SK-N-SH (cell line): ENCODE results near the gene CNDP2.

Experiments used
- CHD2 ChIP-seq: fragments of 150-350 bp; IDR thresholded peaks from 2 replicates; pipeline ENCODE4 v1.6.1; 2018; ENCODE audit warnings: low read length; ENCODE audit not compliant: partially characterized antibody
- CTCF ChIP-seq: fragments of 200-600 bp; sonication (generic); IDR thresholded peaks from 2 replicates; pipeline ENCODE4 v1.6.1; 2017; ENCODE audit warnings: antibody characterized with exemption, mild to moderate bottlenecking, moderate library complexity
- EP300 ChIP-seq, 2 experiments: IDR thresholded peaks; 2 replicates each; pipeline versions ENCODE4 v1.4.0 to v1.6.1; 2012; ENCODE audit warnings: borderline replicate concordance in 1 of 2, low read depth in 1 of 2, low read length in 1 of 2
- GABPA ChIP-seq: IDR thresholded peaks from 2 replicates; pipeline ENCODE4 v1.4.0; 2012; ENCODE audit warnings: low read depth, mild to moderate bottlenecking
- GATA2 ChIP-seq: sonication (generic); formaldehyde crosslinking; IDR thresholded peaks from 2 replicates; pipeline ENCODE4 v1.5.0; 2020; ENCODE audit warnings: mild to moderate bottlenecking, missing genetic modification reagents
- YY1 ChIP-seq: IDR thresholded peaks from 2 replicates; pipeline ENCODE4 v1.4.0; 2012; ENCODE audit warnings: low read depth, mild to moderate bottlenecking
- TF ChIP-seq, protein P1 (sequence below): IDR thresholded peaks from 2 replicates; pipeline ENCODE4 v1.4.0; 2012; ENCODE audit warnings: low read depth
- TF ChIP-seq, protein P2 (sequence below): IDR thresholded peaks from 2 replicates; pipeline ENCODE4 v1.4.0; 2012; ENCODE audit warnings: low read depth, borderline replicate concordance
- TF ChIP-seq, protein P3 (sequence below): IDR thresholded peaks from 2 replicates; pipeline ENCODE4 v1.4.0; 2012; ENCODE audit warnings: low read depth, borderline replicate concordance
- TF ChIP-seq, protein P4 (sequence below): IDR thresholded peaks from 2 replicates; pipeline ENCODE4; 2012

GRCh38 chr18:74531043-74531442, 34.9 kb downstream of the CNDP2 start:
- TF ChIP-seq, protein P1, sequence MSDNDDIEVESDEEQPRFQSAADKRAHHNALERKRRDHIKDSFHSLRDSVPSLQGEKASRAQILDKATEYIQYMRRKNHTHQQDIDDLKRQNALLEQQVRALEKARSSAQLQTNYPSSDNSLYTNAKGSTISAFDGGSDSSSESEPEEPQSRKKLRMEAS: no peak
- TF ChIP-seq CTCF: no peak
- TF ChIP-seq, protein P2, sequence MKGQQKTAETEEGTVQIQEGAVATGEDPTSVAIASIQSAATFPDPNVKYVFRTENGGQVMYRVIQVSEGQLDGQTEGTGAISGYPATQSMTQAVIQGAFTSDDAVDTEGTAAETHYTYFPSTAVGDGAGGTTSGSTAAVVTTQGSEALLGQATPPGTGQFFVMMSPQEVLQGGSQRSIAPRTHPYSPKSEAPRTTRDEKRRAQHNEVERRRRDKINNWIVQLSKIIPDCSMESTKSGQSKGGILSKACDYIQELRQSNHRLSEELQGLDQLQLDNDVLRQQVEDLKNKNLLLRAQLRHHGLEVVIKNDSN: no peak
- TF ChIP-seq YY1: no peak
- no peak for TF ChIP-seq GATA2 (CRISPR knock-in tag)
- TF ChIP-seq, protein P3, sequence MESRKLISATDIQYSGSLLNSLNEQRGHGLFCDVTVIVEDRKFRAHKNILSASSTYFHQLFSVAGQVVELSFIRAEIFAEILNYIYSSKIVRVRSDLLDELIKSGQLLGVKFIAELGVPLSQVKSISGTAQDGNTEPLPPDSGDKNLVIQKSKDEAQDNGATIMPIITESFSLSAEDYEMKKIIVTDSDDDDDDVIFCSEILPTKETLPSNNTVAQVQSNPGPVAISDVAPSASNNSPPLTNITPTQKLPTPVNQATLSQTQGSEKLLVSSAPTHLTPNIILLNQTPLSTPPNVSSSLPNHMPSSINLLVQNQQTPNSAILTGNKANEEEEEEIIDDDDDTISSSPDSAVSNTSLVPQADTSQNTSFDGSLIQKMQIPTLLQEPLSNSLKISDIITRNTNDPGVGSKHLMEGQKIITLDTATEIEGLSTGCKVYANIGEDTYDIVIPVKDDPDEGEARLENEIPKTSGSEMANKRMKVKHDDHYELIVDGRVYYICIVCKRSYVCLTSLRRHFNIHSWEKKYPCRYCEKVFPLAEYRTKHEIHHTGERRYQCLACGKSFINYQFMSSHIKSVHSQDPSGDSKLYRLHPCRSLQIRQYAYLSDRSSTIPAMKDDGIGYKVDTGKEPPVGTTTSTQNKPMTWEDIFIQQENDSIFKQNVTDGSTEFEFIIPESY: no peak
- no peak for TF ChIP-seq GABPA
- no peak for TF ChIP-seq CHD2
- TF ChIP-seq, protein P4, sequence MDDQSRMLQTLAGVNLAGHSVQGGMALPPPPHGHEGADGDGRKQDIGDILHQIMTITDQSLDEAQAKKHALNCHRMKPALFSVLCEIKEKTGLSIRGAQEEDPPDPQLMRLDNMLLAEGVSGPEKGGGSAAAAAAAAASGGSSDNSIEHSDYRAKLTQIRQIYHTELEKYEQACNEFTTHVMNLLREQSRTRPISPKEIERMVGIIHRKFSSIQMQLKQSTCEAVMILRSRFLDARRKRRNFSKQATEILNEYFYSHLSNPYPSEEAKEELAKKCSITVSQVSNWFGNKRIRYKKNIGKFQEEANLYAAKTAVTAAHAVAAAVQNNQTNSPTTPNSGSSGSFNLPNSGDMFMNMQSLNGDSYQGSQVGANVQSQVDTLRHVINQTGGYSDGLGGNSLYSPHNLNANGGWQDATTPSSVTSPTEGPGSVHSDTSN: no peak
- TF ChIP-seq EP300 (IDR thresholded peaks at IDR 0.05; ENCODE audit: borderline replicate concordance in 1 of 2, low read depth in 1 of 2, low read length in 1 of 2): no peak
